GM21723 (cell line): ENCODE results near the gene C5orf15.

Experiments used
- ATAC-seq: cut with Tn5 transposase; IDR thresholded peaks from one replicate; pipeline ENCODE4 v1.9.1; 2021; ENCODE audit warnings: mild to moderate bottlenecking, moderate library complexity; ENCODE audit not compliant: unreplicated experiment

C5orf15 gene

GRCh38 chr5:133968204-133968980 lies at the start of gene C5orf15:
Gene C5orf15, minus strand, starts transcription at chr5:133968625. Its CDS starts 41 bp downstream, at chr5:133968584.
- ATAC-seq = peak; percentile 98

- no peak for ATAC-seq
Measured at GRCh38 chr5:134008266-134008749, 39.9 kb upstream of the C5orf15 start.

- ATAC-seq = no peak
Measured at GRCh38 chr5:134007581-134008265, 39.3 kb upstream of the C5orf15 start.

GRCh38 chr5:134006115-134006514 lies 37.7 kb upstream of the C5orf15 start:
- ATAC-seq = no peak

GRCh38 chr5:134005417-134006061 lies 37.1 kb upstream of the C5orf15 start:
- no peak for ATAC-seq

- peak; percentile 81 for ATAC-seq
Measured at GRCh38 chr5:134004626-134005416, 36.4 kb upstream of the C5orf15 start, which contains the start of gene VDAC1. Gene VDAC1, minus strand, starts transcription at chr5:134004975. Its CDS starts 11,963 bp downstream, at chr5:133993012.

GRCh38 chr5:134003817-134004625 lies 35.6 kb upstream of the C5orf15 start:
- ATAC-seq = peak; percentile 40

- no peak for ATAC-seq
Measured at GRCh38 chr5:134003064-134003816, 34.8 kb upstream of the C5orf15 start.

GRCh38 chr5:134001938-134002731 lies 33.7 kb upstream of the C5orf15 start:
- no peak for ATAC-seq

GRCh38 chr5:134000696-134001453 lies 32.5 kb upstream of the C5orf15 start:
- ATAC-seq = no peak

GRCh38 chr5:134000091-134000511 lies 31.7 kb upstream of the C5orf15 start:
- no peak for ATAC-seq

GRCh38 chr5:133998807-133999206 lies 30.4 kb upstream of the C5orf15 start:
- ATAC-seq = no peak

- ATAC-seq = no peak
Measured at GRCh38 chr5:133998042-133998441, 29.6 kb upstream of the C5orf15 start.

- no peak for ATAC-seq
Measured at GRCh38 chr5:133996683-133997252, 28.3 kb upstream of the C5orf15 start.

GRCh38 chr5:133995883-133996563 lies 27.6 kb upstream of the C5orf15 start:
- no peak for ATAC-seq

GRCh38 chr5:133995341-133995740 lies 26.9 kb upstream of the C5orf15 start:
- no peak for ATAC-seq

GRCh38 chr5:133994990-133995333 lies 26.5 kb upstream of the C5orf15 start:
- ATAC-seq = no peak
